ENCODE results near the gene FLII.

The FLII gene

DNA sequence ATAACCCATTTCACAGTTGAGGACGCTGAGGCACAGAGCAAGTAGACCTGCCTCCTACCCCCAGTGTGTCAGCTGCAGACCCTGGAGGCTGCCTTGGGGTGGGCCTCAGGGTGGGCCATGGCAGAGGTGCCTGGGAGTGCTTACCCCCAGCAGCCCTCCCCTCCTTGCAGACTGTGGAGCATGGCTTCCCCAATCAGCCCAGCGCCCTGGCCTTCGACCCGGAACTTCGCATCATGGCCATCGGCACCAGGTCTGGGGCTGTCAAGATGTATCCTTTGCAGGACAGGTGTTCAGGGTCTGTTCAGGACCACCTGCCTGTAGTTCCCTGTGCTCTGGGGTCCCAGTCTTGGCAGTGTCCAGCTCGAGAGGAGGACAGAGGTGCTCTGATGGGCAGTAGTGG, 28.8 kb downstream of the FLII start:
- no peak overlapping the region for H3K27ac ChIP-seq
- H3K4me2 ChIP-seq, result no peak overlapping the region
- no peaks in the 10 kb centered on the region for H3K27me3 ChIP-seq (ENCODE audit: insufficient read depth, low read depth)
- no peak for TF ChIP-seq CTCF (conservative IDR thresholded peaks at IDR 0.05; ENCODE audit: low read depth, low read length)
- H3K4me3 ChIP-seq (IDR thresholded peaks at IDR 0.05; ENCODE audit: insufficient read depth, low read depth, low read length), result no peak overlapping the region
- no peaks in the 10 kb centered on the region for H4K20me1 ChIP-seq (ENCODE audit: insufficient read depth)
- H3K9ac ChIP-seq, result no peak overlapping the region
- H3K79me2 ChIP-seq (ENCODE audit: insufficient read depth, low read depth), result no peaks in the 10 kb centered on the region
- H3K36me3 ChIP-seq (ENCODE audit: insufficient read depth), result no peaks in the 10 kb centered on the region
- H2AFZ ChIP-seq (ENCODE audit: low read depth), result no peak overlapping the region
- no peaks in the 10 kb centered on the region for H3K4me1 ChIP-seq (ENCODE audit: low read depth, poor library complexity, severe bottlenecking)

DNA sequence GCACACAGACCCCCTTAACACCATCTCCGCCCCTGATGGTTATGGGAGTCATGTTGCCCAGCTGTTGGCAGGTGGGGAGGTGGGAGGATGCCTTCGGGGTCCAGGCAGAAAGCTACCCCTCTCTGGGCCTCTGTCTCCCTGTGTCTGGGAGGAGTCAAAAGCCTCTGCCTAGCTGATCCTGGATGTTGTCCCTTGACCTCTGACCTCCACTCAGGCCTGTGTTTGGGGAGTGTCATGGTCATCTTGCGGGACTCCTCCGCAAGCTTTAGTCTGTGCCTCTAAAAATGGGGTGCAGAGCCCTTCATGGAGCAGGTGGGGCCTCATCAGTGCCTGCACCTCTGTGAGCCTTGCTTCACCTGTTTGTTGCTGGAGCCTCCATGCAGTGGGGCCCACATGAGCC, 29.3 kb downstream of the FLII start:
- no peaks in the 10 kb centered on the region for H3K79me2 ChIP-seq (ENCODE audit: insufficient read depth, low read depth)
- no peaks in the 10 kb centered on the region for H4K20me1 ChIP-seq (ENCODE audit: insufficient read depth)
- H3K4me1 ChIP-seq (ENCODE audit: low read depth, poor library complexity, severe bottlenecking), result no peaks in the 10 kb centered on the region
- no peak for TF ChIP-seq CTCF (conservative IDR thresholded peaks at IDR 0.05; ENCODE audit: low read depth, low read length)
- H3K27me3 ChIP-seq (ENCODE audit: insufficient read depth, low read depth), result no peaks in the 10 kb centered on the region
- H3K4me2 ChIP-seq, result no peak overlapping the region
- no peak overlapping the region for H3K4me3 ChIP-seq (IDR thresholded peaks at IDR 0.05; ENCODE audit: insufficient read depth, low read depth, low read length)
- H3K9ac ChIP-seq, result no peak overlapping the region
- no peak overlapping the region for H3K27ac ChIP-seq
- H3K36me3 ChIP-seq (ENCODE audit: insufficient read depth), result no peaks in the 10 kb centered on the region
- H2AFZ ChIP-seq (ENCODE audit: low read depth), result no peak overlapping the region

GRCh38 chr17:18228176-18228682, 30.3 kb downstream of the FLII start:
- Histone ChIP-seq H3K27ac (no peak overlapping the region), H3K79me2 (ENCODE audit: insufficient read depth, low read depth) (no peaks in the 10 kb centered on the region), H3K4me3 (IDR thresholded peaks at IDR 0.05; ENCODE audit: insufficient read depth, low read depth, low read length) (no peak overlapping the region), H3K36me3 (ENCODE audit: insufficient read depth) (no peaks in the 10 kb centered on the region), H3K27me3 (ENCODE audit: insufficient read depth, low read depth) (no peaks in the 10 kb centered on the region), H3K4me1 (ENCODE audit: low read depth, poor library complexity, severe bottlenecking) (no peaks in the 10 kb centered on the region), H3K4me2 (no peak overlapping the region), H3K9ac (no peak overlapping the region), H2AFZ (ENCODE audit: low read depth) (no peak overlapping the region), H4K20me1 (ENCODE audit: insufficient read depth) (no peaks in the 10 kb centered on the region)
- no peak for TF ChIP-seq CTCF (conservative IDR thresholded peaks at IDR 0.05; ENCODE audit: low read depth, low read length)

- TF ChIP-seq CTCF (conservative IDR thresholded peaks at IDR 0.05; ENCODE audit: low read depth, low read length), result no peak
- no peaks in the 10 kb centered on the region for H3K36me3 ChIP-seq (ENCODE audit: insufficient read depth)
- no peak overlapping the region for H3K4me2 ChIP-seq
- H3K27me3 ChIP-seq (ENCODE audit: insufficient read depth, low read depth), result no peaks in the 10 kb centered on the region
- H3K9ac ChIP-seq, result no peak overlapping the region
- no peaks in the 10 kb centered on the region for H3K4me1 ChIP-seq (ENCODE audit: low read depth, poor library complexity, severe bottlenecking)
- no peak overlapping the region for H3K4me3 ChIP-seq (IDR thresholded peaks at IDR 0.05; ENCODE audit: insufficient read depth, low read depth, low read length)
- no peak overlapping the region for H2AFZ ChIP-seq (ENCODE audit: low read depth)
- no peaks in the 10 kb centered on the region for H3K79me2 ChIP-seq (ENCODE audit: insufficient read depth, low read depth)
- H4K20me1 ChIP-seq (ENCODE audit: insufficient read depth), result no peaks in the 10 kb centered on the region
- H3K27ac ChIP-seq, result no peak overlapping the region
Measured at GRCh38 chr17:18227635-18228034, 30.9 kb downstream of the FLII start.

Measured in KMS-11 (cell line).